GM13976 (cell line): ENCODE results near the gene IFITM10.

ENCODE experiments used
- DNase-seq: peaks from one replicate; pipeline ENCODE4 v3.0.0; 2012; ENCODE audit warnings: low spot score
- in situ Hi-C: fragments of 300-500 bp; cut with MboI; formaldehyde crosslinking; loops from one replicate; pipeline ENCODE4 v1.12.0; 2022; ENCODE audit warnings: low sequenced_read_pairs, mixed read lengths, inconsistent platforms; ENCODE audit not compliant: unreplicated experiment
- TF ChIP-seq, protein P1 (sequence below): IDR thresholded peaks from 2 replicates; pipeline ENCODE4 v1.5.1; 2012; ENCODE audit warnings: borderline replicate concordance, mild to moderate bottlenecking; ENCODE audit not compliant: insufficient read depth; ENCODE audit errors: extremely low read depth, missing control alignments, control extremely low read depth

IFITM10 gene

DNA sequence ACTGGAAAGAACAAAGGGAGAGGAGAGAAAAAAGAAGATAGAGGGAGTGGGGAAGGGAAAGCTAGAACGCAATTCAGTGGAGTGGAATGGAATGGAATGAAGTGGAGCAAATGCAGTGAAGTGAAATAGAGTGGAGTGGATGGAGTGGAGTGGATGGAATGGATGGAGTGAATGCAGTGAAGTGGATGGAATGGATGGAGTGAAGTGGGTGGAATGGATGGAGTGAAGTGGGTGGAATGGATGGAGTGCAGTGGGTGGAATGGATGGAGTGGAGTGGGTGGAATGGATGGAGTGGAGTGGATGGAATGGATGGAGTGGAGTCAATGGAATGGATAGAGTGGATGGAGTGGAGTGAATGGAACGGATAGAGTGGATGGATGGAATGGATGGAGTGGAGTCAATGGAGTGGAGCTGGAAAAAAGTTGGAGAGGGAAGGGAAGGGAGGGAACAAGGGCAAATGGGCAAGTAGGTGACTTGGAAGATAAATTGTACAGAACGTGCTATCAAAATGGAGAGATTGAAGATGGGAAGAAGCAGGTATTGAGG lies 13.9 kb downstream of the IFITM10 start:
- no peak for DNase-seq
- TF ChIP-seq, protein P1, sequence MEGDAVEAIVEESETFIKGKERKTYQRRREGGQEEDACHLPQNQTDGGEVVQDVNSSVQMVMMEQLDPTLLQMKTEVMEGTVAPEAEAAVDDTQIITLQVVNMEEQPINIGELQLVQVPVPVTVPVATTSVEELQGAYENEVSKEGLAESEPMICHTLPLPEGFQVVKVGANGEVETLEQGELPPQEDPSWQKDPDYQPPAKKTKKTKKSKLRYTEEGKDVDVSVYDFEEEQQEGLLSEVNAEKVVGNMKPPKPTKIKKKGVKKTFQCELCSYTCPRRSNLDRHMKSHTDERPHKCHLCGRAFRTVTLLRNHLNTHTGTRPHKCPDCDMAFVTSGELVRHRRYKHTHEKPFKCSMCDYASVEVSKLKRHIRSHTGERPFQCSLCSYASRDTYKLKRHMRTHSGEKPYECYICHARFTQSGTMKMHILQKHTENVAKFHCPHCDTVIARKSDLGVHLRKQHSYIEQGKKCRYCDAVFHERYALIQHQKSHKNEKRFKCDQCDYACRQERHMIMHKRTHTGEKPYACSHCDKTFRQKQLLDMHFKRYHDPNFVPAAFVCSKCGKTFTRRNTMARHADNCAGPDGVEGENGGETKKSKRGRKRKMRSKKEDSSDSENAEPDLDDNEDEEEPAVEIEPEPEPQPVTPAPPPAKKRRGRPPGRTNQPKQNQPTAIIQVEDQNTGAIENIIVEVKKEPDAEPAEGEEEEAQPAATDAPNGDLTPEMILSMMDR, result no peak
- in situ Hi-C loops, result no loop called here

DNA sequence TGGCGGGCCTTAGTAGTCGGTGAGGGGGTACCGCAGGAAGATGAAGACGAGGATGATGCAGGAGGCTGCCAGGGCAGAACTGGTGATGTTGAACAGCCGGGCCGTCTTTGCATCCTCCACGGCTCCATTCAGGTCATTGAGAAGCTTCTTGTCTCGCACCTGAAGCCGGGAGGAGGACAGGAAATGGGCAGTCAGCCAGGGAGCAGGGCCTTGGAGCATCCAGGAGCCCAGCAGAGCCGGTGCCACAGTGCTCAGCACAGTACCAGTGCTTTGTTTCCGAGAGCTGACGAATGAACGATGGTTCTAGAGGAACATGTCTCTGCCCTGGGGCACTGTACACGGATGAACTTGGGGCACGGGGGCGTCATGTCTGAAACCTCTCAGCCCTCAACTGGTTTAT lies 15.1 kb downstream of the IFITM10 start:
- TF ChIP-seq, protein P1, result no peak
- in situ Hi-C loops, result no loop called here
- DNase-seq, result no peak

DNA sequence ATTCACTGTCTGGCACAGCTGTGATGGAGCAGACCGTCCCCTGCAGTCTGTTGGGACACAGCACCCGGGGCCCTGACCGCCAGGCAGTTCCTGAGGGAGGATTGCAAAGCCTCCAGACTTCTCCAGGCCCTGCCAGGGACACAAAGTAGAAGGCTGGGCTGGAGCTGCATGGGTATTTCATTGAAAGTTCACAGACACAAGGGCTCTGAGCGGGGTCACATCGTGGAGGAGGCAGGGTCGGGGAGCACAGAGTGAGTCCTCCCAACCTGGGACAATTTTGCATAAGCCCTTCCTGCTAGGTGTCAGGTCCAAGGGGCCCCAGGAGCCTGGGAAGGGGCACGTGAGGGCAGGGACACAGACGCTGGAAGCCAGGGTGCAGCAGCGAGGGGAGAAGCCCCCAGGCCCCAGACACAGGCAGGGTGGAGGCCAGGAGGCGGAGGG lies 15.7 kb downstream of the IFITM10 start:
- in situ Hi-C loops, result no loop called here

DNA sequence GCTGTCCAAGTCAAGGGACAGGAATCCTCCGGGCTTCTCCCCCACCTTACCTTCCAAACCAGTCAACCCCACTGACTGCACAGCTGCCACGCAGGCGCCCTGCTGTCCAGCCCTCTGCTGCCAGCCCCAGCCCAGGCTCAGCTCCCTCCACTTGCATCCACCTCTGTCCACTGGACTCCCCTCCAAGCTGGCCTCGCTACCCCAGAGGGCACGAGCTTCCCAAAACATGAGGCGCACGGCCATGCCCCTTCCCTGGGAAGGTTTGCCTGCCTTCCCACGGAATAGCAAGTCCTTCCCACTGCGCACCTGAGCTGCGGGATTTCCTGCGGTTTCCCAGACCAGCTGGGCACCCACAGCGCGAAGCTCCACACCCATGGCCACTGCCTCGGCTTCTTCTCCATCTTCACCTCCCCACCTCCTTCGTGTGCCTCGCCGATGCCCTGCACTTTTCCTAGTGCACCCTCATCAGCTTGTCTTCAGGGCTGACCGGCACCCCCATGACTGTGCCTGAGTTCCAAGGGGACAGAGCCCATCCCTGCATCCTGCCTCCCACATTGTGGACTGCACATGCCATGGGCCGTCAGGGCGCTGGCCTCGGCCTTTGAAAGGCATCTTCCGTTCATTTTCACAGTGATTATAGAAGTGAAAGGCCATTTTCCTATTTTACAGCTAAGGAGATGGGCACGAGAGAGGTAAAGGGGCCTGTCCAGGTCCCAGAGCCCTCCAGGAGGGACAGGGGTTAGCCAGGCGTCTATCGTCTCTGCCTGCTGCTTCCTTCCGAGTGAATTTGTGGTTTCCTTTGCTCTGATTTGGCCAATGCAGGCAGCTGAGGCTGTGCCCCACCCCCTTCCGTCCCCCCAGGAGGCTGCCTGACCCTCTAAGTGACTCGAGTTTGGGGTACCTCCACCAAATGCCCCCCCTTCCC lies 16.4 kb downstream of the IFITM10 start:
- TF ChIP-seq, protein P1, result no peak
- no peak for DNase-seq
- in situ Hi-C loops, result no loop called here

More for the DNA sequence above, 15.7 kb downstream of the IFITM10 start:
- TF ChIP-seq, protein P1, result no peak
- peak; percentile 29 for DNase-seq

DNA sequence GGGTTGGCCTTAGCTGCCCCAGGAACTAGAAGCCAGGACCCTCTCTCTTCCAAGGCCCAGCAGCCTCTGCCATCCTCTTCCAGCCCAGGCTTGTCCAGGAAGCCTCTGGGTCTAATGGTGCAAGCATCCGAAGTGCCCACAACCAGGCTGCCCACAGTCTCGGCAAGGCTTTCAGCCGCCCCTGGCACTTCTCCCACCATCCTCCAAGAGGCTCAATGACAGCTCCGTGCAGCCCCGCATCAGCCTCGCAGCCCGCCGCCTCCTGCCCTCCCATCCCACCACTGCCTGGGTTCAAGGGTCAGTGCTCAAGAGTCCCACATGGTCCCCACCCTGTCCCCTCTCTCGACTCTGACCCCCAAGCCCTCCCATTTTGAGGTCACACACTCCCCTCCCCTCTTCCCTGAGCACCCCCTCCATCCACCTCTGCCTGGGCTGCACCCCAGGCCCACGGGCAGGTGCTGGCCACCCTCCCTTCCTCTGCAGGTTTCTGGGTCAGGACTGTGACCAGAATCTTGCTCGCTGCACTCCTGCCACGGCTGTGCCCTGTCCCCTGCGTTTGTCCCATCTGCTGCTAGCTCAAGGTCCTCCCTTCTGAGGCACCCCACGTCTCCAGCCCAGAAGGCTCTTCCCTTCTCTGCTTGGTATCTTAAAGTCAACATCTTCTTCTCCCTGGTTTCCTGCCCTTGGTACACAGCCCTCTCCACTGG lies 17.2 kb downstream of the IFITM10 start:
- TF ChIP-seq, protein P1, result no peak
- no peak for DNase-seq
- in situ Hi-C loops, result no loop called here

DNA sequence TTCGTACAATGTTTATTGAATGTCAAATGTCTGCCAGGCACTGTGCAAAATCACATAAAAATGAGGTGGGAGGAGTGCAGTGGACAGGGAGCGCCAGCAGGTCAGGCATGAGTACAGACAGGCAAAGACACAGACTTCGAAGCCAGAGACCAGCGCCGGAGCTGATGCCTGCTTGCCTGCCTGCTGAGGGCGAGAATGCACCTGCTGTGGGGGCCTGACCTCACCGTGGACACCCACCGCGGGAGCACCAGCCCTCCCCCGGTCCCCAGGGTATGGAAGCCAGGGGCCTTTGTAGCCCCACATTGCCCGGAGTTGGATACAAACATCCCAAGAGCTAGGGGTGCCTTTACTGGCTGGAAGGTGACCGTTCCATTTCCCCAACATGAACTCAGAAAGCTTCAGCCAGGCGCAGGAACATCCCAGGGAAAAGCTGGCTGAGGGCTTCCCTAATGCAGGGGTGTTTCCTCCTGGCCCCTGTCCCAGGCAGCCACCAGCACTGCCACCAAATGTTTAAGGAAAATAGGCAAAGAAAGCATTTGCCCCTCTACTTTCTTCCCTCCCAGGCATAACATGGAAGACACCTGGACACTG lies 17.9 kb downstream of the IFITM10 start:
- TF ChIP-seq, protein P1, result no peak
- in situ Hi-C loops, result no loop called here
- no peak for DNase-seq
